Esophagus (tissue), 2 donors: ENCODE results near the gene MAP1LC3B. TPM values are rescaled to one million over a fixed set of nuclear protein-coding genes. Genes with fewer than 3 reads are reported as not detected.
"Not testable (repeated sequence)": the region's sequence is repeated elsewhere in the genome, so short reads cannot be mapped to it uniquely, and the experiment has no call there.

Source experiments
- H3K27ac ChIP-seq, 2 donors: one replicate each; pipeline ENCODE4 v1.5.1; 2013; ENCODE audit warnings: low read depth in 2 of 2, mild to moderate bottlenecking in 2 of 2, inconsistent platforms in 1 of 2, low read length in 1 of 2, moderate library complexity in 1 of 2
- H3K27me3 ChIP-seq, 2 donors: one replicate each; pipeline ENCODE4 v1.6.1; 2013; ENCODE audit warnings: low read length in 2 of 2, control low read depth in 1 of 2, mild to moderate bottlenecking in 1 of 2; ENCODE audit not compliant: insufficient read depth in 2 of 2, control insufficient read depth in 1 of 2
- H3K36me3 ChIP-seq, 2 donors: one replicate each; pipeline ENCODE4 v1.6.1; 2013; ENCODE audit warnings: low read length in 1 of 2; ENCODE audit not compliant: control insufficient read depth in 2 of 2, insufficient read depth in 2 of 2
- H3K4me1 ChIP-seq, 2 donors: one replicate each; pipeline ENCODE4 v1.6.1; 2013; ENCODE audit warnings: low read length in 1 of 2; ENCODE audit not compliant: control insufficient read depth in 2 of 2, insufficient read depth in 2 of 2
- H3K4me3 ChIP-seq, 2 donors: one replicate each; pipeline ENCODE4 v1.5.1; 2013; ENCODE audit warnings: low read length in 2 of 2, mild to moderate bottlenecking in 2 of 2, low read depth in 1 of 2, moderate library complexity in 1 of 2
- H3K9me3 ChIP-seq, 2 donors: one replicate each; pipeline ENCODE4 v1.6.1; 2013; ENCODE audit warnings: mild to moderate bottlenecking in 2 of 2, low read depth in 1 of 2, low read length in 1 of 2, moderate library complexity in 1 of 2; ENCODE audit not compliant: control insufficient read depth in 2 of 2, insufficient read depth in 1 of 2
- WGBS, 2 donors: extraction: QIAGEN DNeasy Blood & Tissue Kit; methylation state at CpG; one replicate each; pipeline ENCODE4 v1.1.7; 2013; 5-methylcytosine and 5-hydroxymethylcytosine counted together
- polyA plus RNA-seq, 2 donors: library from polyadenylated mRNA; stranded (reverse); fragments of 200-250 nt; gene quantifications; one replicate each; pipeline ENCODE4 v1.2.3, GENCODE V29; 2013
- donor health status: healthy with polysubstance abuse.
- donor health status: Bipolar disorder and iron deficiency.

Gene MAP1LC3B
- polyA plus RNA-seq, 2 donors = 28.1 to 41.2 TPM

DNA sequence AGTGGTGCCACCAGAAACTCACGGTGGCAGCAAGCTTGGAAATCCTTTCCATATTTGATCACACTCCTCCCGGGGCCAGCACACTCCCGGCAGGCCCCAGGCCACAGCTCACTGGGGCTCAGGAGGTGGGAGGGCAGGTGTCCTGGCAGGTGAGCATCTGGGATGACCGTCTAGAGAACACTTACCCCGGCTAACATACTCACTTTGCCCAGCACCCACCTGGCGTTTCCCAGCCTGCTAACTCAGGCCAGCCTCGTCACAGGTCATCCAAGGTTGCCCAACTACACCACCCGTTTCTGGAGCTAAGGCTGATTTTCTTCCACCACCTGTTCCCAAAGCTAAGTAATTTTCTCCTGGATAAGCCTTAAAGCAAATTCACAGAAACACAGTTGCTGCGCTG lies 33.4 kb upstream of the MAP1LC3B start:
- no peaks in the 10 kb centered on the region for H3K27me3 ChIP-seq
- H3K27ac ChIP-seq = no peak overlapping the region
- H3K4me1 ChIP-seq = no peaks in the 10 kb centered on the region
- peaks cover 16 to 37% of the 10 kb centered on the region in 2 donors for H3K36me3 ChIP-seq
- 87 to 90% methylated on average over 9 of the region's 9 CpGs for WGBS, 2 donors
- H3K9me3 ChIP-seq = no peaks in the 10 kb centered on the region
- H3K4me3 ChIP-seq = no peak overlapping the region

DNA sequence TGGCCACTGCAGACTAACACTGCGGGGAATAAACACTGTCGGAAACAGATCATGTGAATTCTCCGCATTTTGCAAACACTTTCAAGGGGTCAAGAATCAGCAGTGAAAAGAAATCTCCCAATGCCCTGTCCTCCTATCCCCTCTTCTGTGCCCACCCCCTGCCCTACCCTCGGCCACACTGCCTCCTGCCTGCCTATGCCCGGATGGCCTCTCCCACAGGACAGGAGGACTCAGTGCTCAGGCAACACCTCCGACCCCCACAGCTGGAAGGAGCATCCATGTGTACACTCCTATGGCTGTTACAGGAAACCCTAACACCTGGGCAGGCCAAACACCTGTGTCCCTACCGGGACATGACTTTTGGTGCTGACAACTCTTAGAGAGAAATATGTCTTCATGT lies 33.0 kb upstream of the MAP1LC3B start:
- no peaks in the 10 kb centered on the region for H3K9me3 ChIP-seq
- H3K4me1 ChIP-seq = peaks cover 0 to under 1% of the 10 kb centered on the region in 2 donors
- H3K4me3 ChIP-seq = no peak overlapping the region
- H3K36me3 ChIP-seq = peaks cover 16 to 37% of the 10 kb centered on the region in 2 donors
- H3K27ac ChIP-seq = no peak overlapping the region
- H3K27me3 ChIP-seq = no peaks in the 10 kb centered on the region
- 94% methylated on average over 7 of the region's 7 CpGs for WGBS, 2 donors

DNA sequence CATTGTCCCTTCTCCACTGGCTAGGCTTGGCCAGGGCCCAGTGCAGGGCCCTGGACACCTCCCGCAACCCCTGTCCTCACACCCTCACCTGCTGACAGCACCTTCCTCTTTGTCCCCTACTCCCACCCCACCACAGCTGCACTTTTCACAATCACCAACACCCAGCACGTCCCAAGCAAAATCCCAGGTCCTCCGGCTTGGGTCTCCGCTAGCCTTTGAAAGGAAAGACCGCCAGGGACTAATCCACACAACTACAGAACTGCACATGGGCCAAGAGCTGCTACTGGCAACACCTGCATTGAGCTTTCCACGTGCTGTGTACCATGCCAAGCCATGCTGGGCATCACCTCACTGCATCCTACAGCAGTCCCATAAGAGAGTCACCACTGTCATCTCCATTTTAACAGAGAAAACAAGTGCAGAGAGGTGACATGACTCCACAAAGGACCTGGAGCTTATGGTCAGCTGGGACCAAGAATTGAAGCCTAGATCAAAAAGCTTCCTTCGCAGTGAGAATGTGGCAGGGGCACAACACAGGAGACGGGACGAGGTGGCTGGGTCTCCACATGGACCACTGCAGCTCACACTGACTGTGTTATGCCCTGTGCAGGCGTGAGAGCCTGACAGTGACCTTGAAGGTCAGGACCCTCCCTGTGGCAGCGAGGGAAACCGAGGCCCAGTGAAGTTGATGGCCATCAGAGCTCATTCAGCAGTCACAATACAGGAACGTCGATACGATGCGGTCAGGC lies 31.1 kb upstream of the MAP1LC3B start:
- Histone ChIP-seq H3K4me3 (no peak overlapping the region), H3K27me3 (no peaks in the 10 kb centered on the region), H3K36me3 (peaks cover 16 to 36% of the 10 kb centered on the region in 2 donors), H3K27ac (no peak overlapping the region), H3K9me3 (no peaks in the 10 kb centered on the region), H3K4me1 (peaks cover 0 to 3% of the 10 kb centered on the region in 2 donors)
- WGBS, 2 donors = 97 to 98% methylated on average over 16 of the region's 16 CpGs

DNA sequence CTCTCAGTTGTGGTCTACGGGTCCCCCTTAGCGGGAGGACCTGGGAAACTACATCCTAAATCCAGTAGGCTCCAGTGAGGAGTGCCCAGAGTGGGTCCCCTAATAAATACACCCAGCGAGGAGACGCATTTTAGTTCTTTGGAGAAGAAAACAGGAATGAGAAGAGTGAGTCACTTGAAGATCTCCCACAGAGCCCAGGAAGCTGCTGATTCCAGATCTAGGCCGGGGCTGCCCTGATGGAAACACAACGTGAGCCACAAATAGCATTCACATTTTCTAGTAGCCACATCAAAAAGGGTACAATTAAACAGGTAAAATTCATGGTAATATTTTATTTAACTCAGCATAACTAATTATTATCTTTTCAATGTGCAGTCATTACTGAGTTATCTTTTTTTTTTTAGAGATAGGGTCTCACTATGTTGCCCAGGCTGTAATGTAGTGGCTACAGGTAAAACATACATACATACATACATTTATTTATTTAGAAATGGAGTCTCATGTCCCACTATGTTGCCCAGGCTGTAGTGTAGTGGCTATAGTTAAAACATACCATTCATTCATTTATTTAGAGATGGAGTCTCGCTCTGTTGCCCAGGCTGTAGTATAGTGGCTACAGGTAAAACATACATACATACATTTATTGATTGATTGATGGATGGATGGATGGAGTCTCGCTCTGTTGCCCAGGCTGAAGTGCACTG lies 30.1 kb upstream of the MAP1LC3B start:
- WGBS, 2 donors = 95 to 97% methylated on average over 8 of the region's 8 CpGs
- Histone ChIP-seq H3K4me1 (peaks cover under 1 to 3% of the 10 kb centered on the region in 2 donors), H3K9me3 (no peaks in the 10 kb centered on the region), H3K27ac (no peak overlapping the region), H3K27me3 (no peaks in the 10 kb centered on the region), H3K36me3 (peaks cover 16 to 32% of the 10 kb centered on the region in 2 donors), H3K4me3 (no peak overlapping the region)

DNA sequence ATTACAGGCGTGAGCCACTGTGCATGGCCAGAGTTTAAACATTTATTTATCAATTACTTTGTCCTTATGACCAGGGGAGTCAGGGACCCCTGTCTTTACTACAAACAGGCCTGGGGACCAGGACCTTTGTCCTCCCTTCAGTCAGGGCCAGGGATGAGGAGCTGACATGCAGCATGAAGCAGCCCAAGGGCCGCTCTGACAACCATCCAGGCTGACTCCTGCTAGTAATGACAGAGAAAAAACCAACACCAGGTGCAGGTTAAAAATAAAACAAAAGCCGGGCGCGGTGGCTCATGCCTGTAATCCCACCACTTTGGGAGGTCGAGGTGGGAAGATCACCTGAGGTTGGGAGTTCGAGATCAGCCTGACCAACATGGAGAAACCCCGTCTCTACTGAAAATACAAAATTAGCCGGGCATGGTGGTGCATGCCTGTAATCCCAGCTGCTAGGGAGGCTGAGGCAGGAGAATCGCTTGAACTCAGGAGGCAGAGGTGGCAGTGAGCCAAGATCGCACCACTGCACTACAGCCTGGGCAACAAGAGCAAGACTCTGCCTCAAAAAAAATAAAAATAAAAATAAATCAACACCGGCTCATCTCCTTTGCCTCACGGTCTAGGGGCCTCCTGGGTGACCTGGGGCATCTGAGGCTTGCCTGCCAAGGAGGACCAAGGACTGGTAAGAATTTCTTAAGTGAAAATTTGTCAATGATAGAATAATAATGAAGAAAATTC lies 29.1 kb upstream of the MAP1LC3B start:
- not testable (repeated sequence) for H3K4me3 ChIP-seq, H3K27me3 ChIP-seq, H3K27ac ChIP-seq, H3K4me1 ChIP-seq, H3K9me3 ChIP-seq
- H3K36me3 ChIP-seq = peaks cover 15 to 36% of the 10 kb centered on the region in 2 donors
- 90 to 92% methylated on average over 13 of the region's 13 CpGs for WGBS, 2 donors

DNA sequence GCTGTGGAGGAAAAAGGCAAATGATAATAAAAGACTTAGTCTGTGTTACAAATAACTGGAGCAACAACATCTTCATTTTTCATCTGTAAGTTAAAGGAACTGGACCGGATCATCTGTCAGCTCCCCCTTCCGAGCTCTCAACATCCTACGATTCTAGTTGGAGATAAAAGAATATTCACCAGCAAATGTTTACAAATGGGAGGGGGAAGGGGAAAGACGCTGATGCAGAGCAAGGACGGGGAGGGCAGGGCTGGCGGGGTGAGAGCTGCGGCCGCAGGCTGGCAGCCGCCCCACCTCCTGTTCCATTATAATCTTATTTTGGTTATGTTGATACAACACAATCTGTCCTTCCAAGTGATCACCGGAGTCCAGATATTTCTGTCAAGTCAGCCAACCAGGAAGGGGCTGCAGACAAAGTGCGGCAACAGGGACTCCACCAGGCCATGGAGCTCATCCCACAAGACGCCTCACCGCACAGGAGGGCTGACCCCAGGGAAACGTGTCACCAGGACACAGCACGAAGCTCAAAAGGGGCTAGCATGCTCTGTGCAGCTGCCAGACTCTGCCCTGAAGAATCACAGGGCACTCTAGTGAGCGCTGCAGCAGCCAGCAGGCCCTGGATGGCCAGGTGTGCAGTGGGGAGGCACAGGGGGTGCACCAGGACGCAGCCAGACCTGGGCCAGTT lies 28.2 kb upstream of the MAP1LC3B start:
- peaks cover 3 to 5% of the 10 kb centered on the region in 2 donors for H3K4me1 ChIP-seq
- no peak overlapping the region for H3K4me3 ChIP-seq
- H3K27me3 ChIP-seq = no peaks in the 10 kb centered on the region
- H3K27ac ChIP-seq = peak overlapping the region; percentile 13 to 29
- H3K9me3 ChIP-seq = no peaks in the 10 kb centered on the region
- peaks cover 8 to 28% of the 10 kb centered on the region in 2 donors for H3K36me3 ChIP-seq
- WGBS, 2 donors = 46 to 52% methylated on average over 17 of the region's 17 CpGs

DNA sequence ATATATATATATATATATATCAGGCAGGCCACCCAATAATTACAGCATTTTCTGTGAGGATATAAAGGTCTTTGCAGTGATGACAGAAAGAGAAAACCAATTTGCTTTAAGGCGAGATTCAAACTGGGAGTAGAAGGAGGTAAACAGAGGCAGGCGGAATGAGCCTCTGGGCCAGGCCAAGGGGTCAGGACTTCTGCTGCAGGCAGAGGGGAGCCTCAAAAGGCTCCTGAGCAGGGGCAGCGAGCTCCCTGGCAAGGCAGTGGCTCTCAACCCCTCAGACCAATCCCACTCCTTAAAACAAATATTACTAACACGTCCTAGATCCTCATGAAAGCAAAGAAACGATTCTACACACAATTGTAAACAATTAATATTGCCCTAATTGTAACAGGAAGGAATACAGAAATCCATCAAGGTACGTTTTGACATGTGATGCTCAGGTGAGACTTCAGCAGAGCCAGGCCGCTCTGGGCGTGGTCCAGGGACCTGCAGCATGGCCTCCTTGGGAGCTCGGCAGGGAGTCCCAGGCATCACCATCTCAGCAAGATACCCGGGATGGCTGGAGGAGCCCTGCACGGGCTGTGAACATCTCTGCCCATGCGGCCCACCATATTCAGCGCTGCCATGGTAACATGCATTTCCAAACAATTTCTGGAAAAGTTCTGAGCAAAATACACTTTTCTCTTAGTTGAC lies 27.0 kb upstream of the MAP1LC3B start:
- Histone ChIP-seq H3K9me3 (no peaks in the 10 kb centered on the region), H3K4me1 (peaks cover 5 to 6% of the 10 kb centered on the region in 2 donors), H3K36me3 (peaks cover 4 to 20% of the 10 kb centered on the region in 2 donors), H3K4me3 (no peak overlapping the region), H3K27ac (no peak overlapping the region), H3K27me3 (no peaks in the 10 kb centered on the region)
- WGBS, 2 donors = 85 to 87% methylated on average over 13 of the region's 13 CpGs

DNA sequence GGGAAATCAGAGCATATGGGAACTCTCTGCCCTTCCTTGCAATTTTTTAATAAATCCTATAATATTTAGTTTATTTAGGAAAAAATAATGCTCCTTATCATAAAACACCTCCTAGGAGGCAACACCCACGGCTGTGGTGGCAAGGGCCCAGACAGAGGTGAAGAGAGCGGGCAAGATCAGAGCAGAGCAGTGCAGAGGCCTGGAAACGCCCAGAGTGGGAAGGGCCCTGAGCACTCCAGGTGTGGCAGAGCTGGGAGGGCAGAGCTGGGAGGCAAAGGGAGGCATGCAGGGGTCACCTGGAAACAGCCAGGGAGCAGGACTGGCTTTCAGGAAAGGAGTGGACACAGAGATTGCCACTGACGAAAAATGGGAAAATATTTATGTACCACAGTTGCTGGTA lies 25.8 kb upstream of the MAP1LC3B start:
- 69 to 70% methylated on average over 4 of the region's 4 CpGs for WGBS, 2 donors
- H3K27me3 ChIP-seq = no peaks in the 10 kb centered on the region
- H3K36me3 ChIP-seq = peaks cover 4 to 14% of the 10 kb centered on the region in 2 donors
- no peaks in the 10 kb centered on the region for H3K9me3 ChIP-seq
- peaks cover 5 to 12% of the 10 kb centered on the region in 2 donors for H3K4me1 ChIP-seq
- H3K27ac ChIP-seq = no peak overlapping the region
- no peak overlapping the region for H3K4me3 ChIP-seq

DNA sequence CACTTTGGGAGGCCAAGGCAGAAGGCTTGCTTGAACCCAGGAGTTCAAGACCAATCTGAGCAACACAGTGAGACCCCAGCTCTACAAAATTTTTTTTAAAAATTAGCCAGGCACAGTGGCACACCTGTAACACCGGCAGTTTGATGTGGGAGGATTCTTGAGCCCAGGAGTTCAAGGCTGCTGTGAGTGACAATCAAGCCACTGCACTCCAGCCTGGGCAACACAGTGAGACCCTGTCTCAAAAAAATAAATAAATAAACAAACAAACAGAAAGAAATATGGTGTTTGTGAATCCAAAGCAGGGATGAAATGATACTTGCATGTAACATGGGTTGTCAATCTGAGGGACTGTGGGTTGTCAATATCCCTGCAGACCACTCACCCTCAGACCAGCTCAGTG lies 25.2 kb upstream of the MAP1LC3B start:
- Histone ChIP-seq H3K27ac (no peak overlapping the region), H3K36me3 (peaks cover 0 to 10% of the 10 kb centered on the region in 2 donors), H3K4me3 (no peak overlapping the region), H3K27me3 (no peaks in the 10 kb centered on the region), H3K4me1 (peaks cover 5 to 12% of the 10 kb centered on the region in 2 donors), H3K9me3 (no peaks in the 10 kb centered on the region)
- 91 to 92% methylated on average over 1 of the region's 1 CpG for WGBS, 2 donors
